Esophagus muscularis mucosa (tissue), 4 donors: ENCODE measurements around the gene ANKS1A. TPM values are rescaled to one million over a fixed set of nuclear protein-coding genes. Genes with fewer than 3 reads are reported as not detected.
"Not testable (repeated sequence)": the region's sequence is repeated elsewhere in the genome, so short reads cannot be mapped to it uniquely, and the experiment has no call there.

ENCODE experiments used
- DNase-seq: peaks from one replicate; pipeline ENCODE4 v3.0.0-alpha.2; 2017; ENCODE audit errors: extremely low spot score
- H3K27ac ChIP-seq, 4 donors: fragments of 200-600 bp; sonication (generic); replicated peaks in 1 of 4; 1 replicate in 3 of 4; 2 replicates in 1 of 4; pipeline ENCODE4 v1.5.1; 2016 to 2019; ENCODE audit warnings: mild to moderate bottlenecking in 1 of 4
- H3K27me3 ChIP-seq, 4 donors: fragments of 200-600 bp; sonication (generic); one replicate each; pipeline versions ENCODE4 v1.5.1 to v1.6.0; 2016 to 2019
- H3K36me3 ChIP-seq, 4 donors: fragments of 200-600 bp; sonication (generic); one replicate each; pipeline ENCODE4 v1.5.1; 2016 to 2019
- H3K4me1 ChIP-seq, 4 donors: fragments of 200-600 bp; sonication (generic); one replicate each; pipeline ENCODE4 v1.5.1; 2016 to 2019
- H3K4me3 ChIP-seq, 4 donors: fragments of 200-600 bp; sonication (generic); 1 replicate in 2 of 4; 2 replicates in 2 of 4; pipeline ENCODE4 v1.5.1; 2016 to 2019; ENCODE audit warnings: mild to moderate bottlenecking in 4 of 4, moderate library complexity in 1 of 4
- H3K9me3 ChIP-seq, 4 donors: fragments of 200-600 bp; sonication (generic); 1 replicate in 3 of 4; 2 replicates in 1 of 4; pipeline ENCODE4 v1.5.1; 2016 to 2019
- EP300 ChIP-seq: sonication (generic); formaldehyde crosslinking; IDR thresholded peaks from one replicate; pipeline ENCODE4 v1.6.1; 2017; ENCODE audit warnings: antibody characterized with exemption
- POLR2A ChIP-seq: fragments of 450-650 bp; IDR thresholded peaks from one replicate; pipeline ENCODE4 v1.6.1; 2017; ENCODE audit warnings: antibody characterized with exemption, moderate library complexity, mild to moderate bottlenecking, low read depth
- POLR2AphosphoS5 ChIP-seq, 2 donors: sonication (generic); formaldehyde crosslinking; IDR thresholded peaks; one replicate each; pipeline ENCODE4 v1.6.1; 2017; ENCODE audit warnings: antibody characterized with exemption in 2 of 2
- WGBS: methylation state at CpG from one replicate; pipeline ENCODE4 v1.1.5; 2018; 5-methylcytosine and 5-hydroxymethylcytosine counted together
- intact Hi-C: fragments of 100-400 bp; cut with DNase I; formaldehyde crosslinking; loops from one replicate; pipeline ENCODE4 v1.15.1; 2023
- total RNA-seq, 4 donors: library from RNA; depleted of rRNA; stranded (reverse); fragments of >200 nt; gene quantifications; one replicate each; pipeline versions ENCODE4 v1.1.0 to v1.2.1, GENCODE V29; 2016
- TF ChIP-seq, protein P1 (sequence below), 3 experiments: fragments of 200-600 bp in 2 of 3; fragments of 450-650 bp in 1 of 3; sonication (generic) in 2 of 3; IDR thresholded peaks; one replicate each; pipeline ENCODE4 v1.5.1; 2017 to 2019; ENCODE audit warnings: antibody characterized with exemption in 3 of 3, mild to moderate bottlenecking in 2 of 3, moderate library complexity in 1 of 3

Gene ANKS1A
- total RNA-seq, 4 donors from 2014 or later = 68.3 to 132 (median 98.7) TPM

GRCh38 chr6:34877869-34878485 lies 11.1 kb upstream of the ANKS1A start:
- H3K4me3 ChIP-seq = no peak overlapping the region
- intact Hi-C loops = no loop called here
- H3K9me3 ChIP-seq = no peaks in the 10 kb centered on the region
- H3K4me1 ChIP-seq = no peaks in the 10 kb centered on the region
- WGBS = 93% methylated on average over 5 of the region's 5 CpGs
- no peaks in the 10 kb centered on the region for H3K27me3 ChIP-seq
- no peak for DNase-seq
- H3K27ac ChIP-seq = no peak overlapping the region
- TF ChIP-seq POLR2AphosphoS5 (IDR thresholded peaks at IDR 0.05) (no peak), POLR2A (no peak), EP300 (no peak)
- TF ChIP-seq, protein P1, sequence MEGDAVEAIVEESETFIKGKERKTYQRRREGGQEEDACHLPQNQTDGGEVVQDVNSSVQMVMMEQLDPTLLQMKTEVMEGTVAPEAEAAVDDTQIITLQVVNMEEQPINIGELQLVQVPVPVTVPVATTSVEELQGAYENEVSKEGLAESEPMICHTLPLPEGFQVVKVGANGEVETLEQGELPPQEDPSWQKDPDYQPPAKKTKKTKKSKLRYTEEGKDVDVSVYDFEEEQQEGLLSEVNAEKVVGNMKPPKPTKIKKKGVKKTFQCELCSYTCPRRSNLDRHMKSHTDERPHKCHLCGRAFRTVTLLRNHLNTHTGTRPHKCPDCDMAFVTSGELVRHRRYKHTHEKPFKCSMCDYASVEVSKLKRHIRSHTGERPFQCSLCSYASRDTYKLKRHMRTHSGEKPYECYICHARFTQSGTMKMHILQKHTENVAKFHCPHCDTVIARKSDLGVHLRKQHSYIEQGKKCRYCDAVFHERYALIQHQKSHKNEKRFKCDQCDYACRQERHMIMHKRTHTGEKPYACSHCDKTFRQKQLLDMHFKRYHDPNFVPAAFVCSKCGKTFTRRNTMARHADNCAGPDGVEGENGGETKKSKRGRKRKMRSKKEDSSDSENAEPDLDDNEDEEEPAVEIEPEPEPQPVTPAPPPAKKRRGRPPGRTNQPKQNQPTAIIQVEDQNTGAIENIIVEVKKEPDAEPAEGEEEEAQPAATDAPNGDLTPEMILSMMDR (IDR thresholded peaks at IDR 0.05) = no peak
- peaks cover 45 to 96% (median 85%) of the 10 kb centered on the region in 4 donors for H3K36me3 ChIP-seq

- intact Hi-C loops, H3K4me3 ChIP-seq, DNase-seq, H3K9me3 ChIP-seq, H3K27me3 ChIP-seq, H3K27ac ChIP-seq: not testable (repeated sequence)
- 87% methylated on average over 1 of the region's 1 CpG for WGBS
- H3K36me3 ChIP-seq = peaks cover 19 to 50% (median 30%) of the 10 kb centered on the region in 4 donors
- H3K4me1 ChIP-seq = peaks cover 12 to 31% (median 18%) of the 10 kb centered on the region in 4 donors
These were observed 5.0 kb upstream of the ANKS1A start for GRCh38 chr6:34884073-34884472.

- DNase-seq = no peak
- H3K4me1 ChIP-seq = peaks cover 13 to 37% (median 21%) of the 10 kb centered on the region in 4 donors
- no peak overlapping the region for H3K4me3 ChIP-seq
- TF ChIP-seq POLR2AphosphoS5 (IDR thresholded peaks at IDR 0.05) = no peak
- no peak for TF ChIP-seq POLR2A
- TF ChIP-seq, protein P1 (IDR thresholded peaks at IDR 0.05) = no peak
- no peak for TF ChIP-seq EP300
- no peaks in the 10 kb centered on the region for H3K9me3 ChIP-seq
- intact Hi-C loops = loop anchor here (5.0 kb wide), 2 partner anchors 93 to 128 kb away; partner anchors contain the start of genes BLTP3A and SNRPC
- 97% methylated on average over 2 of the region's 2 CpGs for WGBS
- H3K27me3 ChIP-seq = no peaks in the 10 kb centered on the region
- H3K36me3 ChIP-seq = peaks cover 11 to 41% (median 21%) of the 10 kb centered on the region in 4 donors
- no peak overlapping the region for H3K27ac ChIP-seq
These were observed 4.1 kb upstream of the ANKS1A start for GRCh38 chr6:34884996-34885395.

DNA sequence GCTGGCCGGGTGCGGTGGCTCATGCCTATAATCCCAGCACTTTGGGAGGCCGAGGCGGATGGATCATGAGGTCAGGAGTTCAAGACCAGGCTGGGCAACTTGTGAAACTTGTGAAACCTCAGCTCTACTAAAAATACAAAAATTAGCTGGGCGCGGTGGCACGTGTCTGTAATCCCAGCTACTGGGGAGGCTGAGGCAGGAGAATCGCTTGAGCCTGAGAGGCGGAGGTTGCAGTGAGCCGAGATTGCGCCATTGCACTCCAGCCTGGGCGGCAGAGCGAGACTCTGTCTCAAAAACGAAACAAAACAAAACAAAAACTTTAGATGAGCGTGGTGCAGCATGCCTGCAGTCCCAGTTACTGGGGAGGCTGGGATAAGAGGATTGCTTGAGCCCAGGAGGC lies 3.2 kb upstream of the ANKS1A start:
- H3K27ac ChIP-seq, H3K27me3 ChIP-seq, H3K4me3 ChIP-seq, H3K9me3 ChIP-seq, DNase-seq: not testable (repeated sequence)
- intact Hi-C loops = loop anchor here (5.0 kb wide), 2 partner anchors 94 to 129 kb away; partner anchors contain the start of genes BLTP3A and SNRPC
- Histone ChIP-seq H3K4me1 (peaks cover 21 to 45% (median 29%) of the 10 kb centered on the region in 4 donors), H3K36me3 (peaks cover 6 to 32% (median 14%) of the 10 kb centered on the region in 4 donors)
- WGBS = 93% methylated on average over 15 of the region's 15 CpGs

- H3K27ac ChIP-seq = peak within 1 kb of the TSS; percentile 85 to 92 (median 90)
- H3K27me3 ChIP-seq = no peaks in the 10 kb centered on the region
- intact Hi-C loops = loop anchor here (5.0 kb wide), 2 partner anchors 96 to 131 kb away; partner anchors contain the start of genes BLTP3A and SNRPC
- peak within 1 kb of the TSS; percentile 75 to 86 (median 78) for H3K4me3 ChIP-seq
- TF ChIP-seq POLR2A (peak; percentile 53), POLR2AphosphoS5 (IDR thresholded peaks at IDR 0.05) (peak; percentile 97 to 98), EP300 (no peak)
- TF ChIP-seq, protein P1 (IDR thresholded peaks at IDR 0.05) = peak in 1 of 3 experiments; percentile 31
- peaks cover 0 to 15% (median 0%) of the 10 kb centered on the region in 4 donors for H3K36me3 ChIP-seq
- peak; percentile 98 for DNase-seq
- no peaks in the 10 kb centered on the region for H3K9me3 ChIP-seq
- peaks cover 21 to 60% (median 40%) of the 10 kb centered on the region in 4 donors for H3K4me1 ChIP-seq
- under 1% methylated on average over 37 of the region's 43 CpGs for WGBS
These were observed 1.1 kb upstream of the ANKS1A start, which contains the start of gene TAF11 for GRCh38 chr6:34887753-34888513. TSS of gene TAF11 (minus strand) at chr6:34888042. CDS start at chr6:34887957, 85 bp downstream.
